SK-MEL-5 (cell line): ENCODE data around the gene GALNT2. TPM values are rescaled to one million over a fixed set of nuclear protein-coding genes. Genes with fewer than 3 reads are reported as not detected.

Experiments
- DNase-seq: peaks from one replicate; pipeline ENCODE4 v3.0.0-alpha.2; 2016; ENCODE audit warnings: low read depth, low spot score
- in situ Hi-C: cut with HindIII; loops from 2 replicates; pipeline ENCODE4 v1.10.0; 2016; ENCODE audit warnings: low sequenced_read_pairs, high pct_unique_total_duplicates, low pct_unique_long_range_greater_than_20kb
- polyA plus RNA-seq, 2 experiments: library from polyadenylated mRNA; depleted of rRNA; stranded (reverse); fragments of >200 nt; gene quantifications; 2 replicates each; pipeline ENCODE4 v1.2.3, GENCODE V29; 2015
- total RNA-seq: library from RNA; depleted of rRNA; stranded (reverse); fragments of >200 nt; shearing (Covaris generic); gene quantifications from 2 replicates; pipeline ENCODE4 v1.2.3, GENCODE V29; 2014; rRNA removed

The GALNT2 gene
- 149 and 169 TPM in 2 replicates for total RNA-seq
- 553 and 669 TPM in 2 replicates for polyA plus RNA-seq (2015; cell fraction: cytosol; rRNA removed)
- polyA plus RNA-seq (2015; cell fraction: nucleus; rRNA removed), result 220 and 255 TPM in 2 replicates

DNA sequence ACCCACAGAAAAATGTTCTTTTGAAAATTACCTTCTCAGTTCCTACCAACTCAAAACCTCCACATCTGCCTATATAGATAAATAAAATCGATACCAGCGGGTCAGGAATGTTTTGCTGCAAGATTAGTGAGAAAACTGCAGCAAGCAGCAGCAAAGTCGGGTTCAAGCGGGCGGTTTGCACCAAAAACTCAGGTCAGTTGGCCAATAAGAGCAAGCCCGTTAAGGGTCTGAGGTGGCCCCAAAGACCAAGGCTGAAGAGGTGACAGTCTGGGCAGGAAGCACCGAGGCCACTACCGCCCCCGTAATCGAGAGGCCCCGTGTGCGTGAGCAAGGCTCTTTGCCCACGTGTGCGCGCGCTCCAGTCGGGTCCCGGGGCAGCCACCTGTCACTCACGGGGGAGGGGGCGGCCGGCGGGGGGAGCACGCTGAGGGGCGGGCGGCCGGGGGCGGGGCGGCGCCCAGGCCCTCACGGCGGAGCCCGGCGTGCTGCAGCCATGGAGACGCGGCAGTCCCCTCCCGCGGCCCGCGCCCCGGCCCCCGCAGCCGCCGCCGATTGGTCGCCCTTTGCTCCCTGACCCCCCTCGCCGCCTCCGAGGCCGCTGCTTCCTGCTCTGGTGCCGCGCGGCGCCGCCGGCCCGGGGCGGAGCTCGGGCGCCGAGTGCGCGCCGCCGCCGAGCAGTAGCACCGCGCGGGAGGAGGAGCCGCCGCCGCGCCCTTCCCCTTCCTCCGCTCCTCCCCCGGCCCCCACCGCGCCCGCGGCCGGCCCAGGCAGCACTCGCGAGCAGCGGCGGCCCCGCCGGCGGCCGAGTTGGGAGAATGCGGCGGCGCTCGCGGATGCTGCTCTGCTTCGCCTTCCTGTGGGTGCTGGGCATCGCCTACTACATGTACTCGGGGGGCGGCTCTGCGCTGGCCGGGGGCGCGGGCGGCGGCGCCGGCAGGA lies at the start of gene GALNT2:
TSS of gene GALNT2 (plus strand) at position 773 of the 939 bp plus-strand sequence. CDS start at position 816, 43 bp downstream.
- in situ Hi-C loops, result no loop called here
- peak; percentile 88 for DNase-seq

DNA sequence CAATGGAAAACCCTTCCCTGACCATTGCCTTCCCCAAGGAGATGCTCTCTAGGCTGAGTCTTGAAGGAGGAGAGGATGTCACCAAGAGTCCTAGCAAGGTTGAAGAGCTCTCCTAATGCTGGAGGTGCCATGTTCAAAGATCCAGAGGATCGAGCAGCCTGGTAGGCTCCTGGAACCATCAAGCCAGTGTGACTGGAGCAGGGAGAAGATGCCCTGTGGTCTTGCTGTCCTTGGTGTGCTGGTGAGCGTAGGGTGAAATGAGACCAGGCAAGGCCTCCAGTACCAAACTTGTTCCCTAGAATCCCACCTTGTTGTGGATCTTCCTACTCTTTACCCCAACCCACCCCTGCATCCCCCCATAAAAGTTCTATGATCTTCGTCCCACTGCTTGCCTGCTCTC lies 46.6 kb upstream of the GALNT2 start:
- no peak for DNase-seq
- in situ Hi-C loops, result no loop called here

DNA sequence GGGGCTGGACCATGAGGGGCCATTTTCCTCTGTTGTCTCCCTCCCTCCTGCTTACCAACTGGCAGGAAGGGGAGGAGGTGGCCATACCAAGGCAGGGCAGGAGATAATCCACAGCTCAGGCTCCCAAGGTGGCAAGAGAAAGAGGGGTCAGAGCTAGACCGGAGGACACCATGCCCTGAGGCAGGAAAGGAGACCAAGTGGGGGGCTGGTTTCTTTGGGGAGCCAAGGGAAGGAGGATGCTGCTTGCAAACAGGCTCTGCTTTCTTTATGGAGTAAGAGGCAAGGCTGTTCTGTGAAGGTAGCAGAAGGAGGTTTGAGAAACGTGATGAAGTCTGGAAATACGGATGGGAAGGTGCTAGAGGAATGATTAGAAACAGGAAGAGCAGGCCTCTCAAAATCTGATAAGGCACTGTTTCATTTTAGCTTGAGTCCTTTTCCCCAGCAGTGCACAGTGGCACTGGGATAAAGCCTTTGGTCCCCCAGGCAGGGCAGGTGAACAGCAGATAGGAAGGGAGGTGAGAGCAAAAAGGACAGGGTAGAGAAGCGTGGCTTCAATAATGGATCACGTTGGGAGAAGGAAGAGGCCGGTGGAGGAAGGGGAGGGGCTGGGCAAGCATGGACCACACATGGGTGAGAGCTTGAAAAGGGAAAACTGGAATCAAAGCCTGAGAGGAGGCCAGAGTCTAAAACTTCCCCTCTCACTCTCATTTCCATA lies 44.2 kb upstream of the GALNT2 start:
- in situ Hi-C loops, result no loop called here

DNA sequence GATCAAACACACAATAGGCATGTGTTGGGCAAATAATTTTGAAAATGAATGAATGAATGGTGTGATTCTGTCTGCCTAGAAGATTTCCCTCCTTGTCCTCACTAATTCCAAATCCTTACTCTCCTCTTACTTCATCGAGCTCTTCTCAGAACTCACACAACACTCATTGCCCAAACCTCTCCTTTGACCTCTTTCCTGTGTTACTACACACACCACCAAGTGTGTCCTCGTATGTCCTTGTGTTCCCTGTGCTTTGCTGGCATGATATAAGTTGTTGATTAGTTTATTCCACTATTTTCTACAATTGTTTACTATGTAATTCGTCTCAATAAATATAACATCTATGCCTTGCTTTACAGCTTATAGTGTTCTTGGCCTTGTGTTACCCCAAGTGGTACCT lies 41.4 kb upstream of the GALNT2 start:
- in situ Hi-C loops, result no loop called here
- DNase-seq, result no peak

More for the DNA sequence above, 44.2 kb upstream of the GALNT2 start:
- DNase-seq, result no peak

DNA sequence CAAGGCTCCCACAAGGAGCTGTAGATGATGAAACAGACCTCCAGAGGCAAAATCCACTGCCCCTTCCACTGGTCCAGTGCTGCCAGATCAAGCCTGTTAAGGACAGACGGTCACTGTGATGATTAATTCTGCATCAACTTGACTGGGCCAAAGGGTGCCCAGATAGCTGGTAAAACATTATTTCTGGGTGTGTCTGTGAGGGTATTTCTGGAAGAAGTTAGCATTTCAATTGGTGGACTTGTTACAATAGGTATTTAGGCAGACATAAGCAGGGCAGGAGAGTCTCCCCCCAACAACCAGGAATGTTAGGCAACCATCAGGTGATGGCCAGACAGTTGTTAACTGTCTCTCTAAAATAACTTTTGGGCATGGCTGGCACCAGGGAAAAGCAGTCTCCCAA lies 40.9 kb upstream of the GALNT2 start:
- in situ Hi-C loops, result no loop called here
- no peak for DNase-seq

DNA sequence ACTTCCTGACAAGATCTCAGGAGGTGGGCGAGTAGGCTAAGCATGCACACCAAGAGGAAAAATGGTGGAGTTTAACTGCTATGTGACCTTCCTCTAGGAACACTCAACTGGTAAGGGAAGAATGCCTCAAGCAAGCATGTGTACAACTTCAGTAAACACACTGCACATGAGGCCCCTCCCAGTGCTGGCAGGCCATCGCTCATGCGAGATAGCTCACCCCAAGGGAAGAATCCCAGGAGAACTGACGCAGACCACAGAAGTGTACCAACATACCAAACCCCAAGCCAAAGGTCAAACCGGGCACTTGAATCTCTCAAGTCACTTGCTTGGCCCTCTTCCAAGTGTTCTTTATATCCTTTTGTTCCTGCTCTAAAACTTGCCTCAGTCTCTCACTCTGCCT lies 40.5 kb upstream of the GALNT2 start:
- DNase-seq, result no peak
- in situ Hi-C loops, result no loop called here

DNA sequence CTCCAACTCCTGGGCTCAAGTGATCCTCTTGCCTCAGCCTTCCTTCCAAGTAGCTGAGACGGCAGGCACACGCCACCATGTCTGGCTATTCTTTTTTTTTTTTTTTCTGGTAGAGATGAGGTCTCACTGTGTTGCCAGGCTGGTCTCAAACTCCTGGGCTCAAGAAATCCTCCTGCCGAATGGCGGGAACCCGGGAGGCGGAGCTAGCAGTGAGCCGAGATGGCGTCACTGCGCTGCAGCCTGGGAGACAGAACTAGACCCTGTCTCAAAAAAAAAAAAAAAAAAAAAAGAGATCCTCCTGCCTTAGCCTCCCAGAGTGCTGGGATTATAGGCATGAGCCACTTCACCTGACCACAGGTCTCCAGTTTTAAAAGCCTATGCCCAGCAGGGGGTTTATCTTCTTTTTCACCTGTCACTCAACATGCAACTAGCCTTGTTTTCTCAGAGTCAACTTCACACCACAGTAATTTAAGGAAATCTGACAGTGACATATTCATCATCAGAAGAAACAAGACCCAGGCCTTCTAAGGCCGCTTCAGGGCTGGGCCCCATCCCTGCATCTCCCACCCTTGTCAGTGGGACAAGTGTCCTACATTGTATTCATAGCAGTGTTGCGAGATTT lies 38.3 kb upstream of the GALNT2 start:
- in situ Hi-C loops, result no loop called here
- no peak for DNase-seq

DNA sequence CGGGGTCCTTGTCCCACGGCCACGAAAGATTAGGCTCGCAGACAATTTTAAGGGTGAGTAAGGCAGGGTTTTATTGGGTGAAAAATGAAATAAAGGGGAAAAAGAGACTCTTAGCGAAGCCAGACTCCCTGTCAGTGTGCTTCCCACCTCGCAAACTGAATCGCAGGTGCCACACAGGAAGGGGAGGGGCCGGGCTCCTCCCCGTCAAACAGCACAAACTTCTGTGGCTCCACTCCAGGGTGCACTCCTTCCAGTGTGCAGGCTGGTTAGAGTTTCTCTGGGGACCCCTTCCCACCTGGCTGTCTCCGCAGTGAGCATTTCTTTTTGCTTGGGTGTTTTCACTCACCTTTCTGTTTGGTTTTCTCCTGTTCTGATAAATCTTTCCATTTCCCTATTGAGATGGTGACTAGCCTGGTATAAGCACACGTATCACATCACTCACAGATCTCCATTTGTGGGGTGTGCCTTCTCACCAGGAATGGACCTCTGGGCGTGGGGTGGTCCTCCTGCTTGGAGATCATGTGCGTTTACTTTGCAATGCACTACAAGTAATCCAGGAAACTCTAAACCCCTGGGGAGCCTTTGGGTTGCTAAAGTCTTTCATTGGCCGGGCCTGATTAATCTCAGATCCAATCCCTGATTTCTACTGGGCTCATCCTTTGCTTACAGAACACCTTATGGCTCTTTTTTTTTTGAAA lies 37.6 kb upstream of the GALNT2 start:
- DNase-seq, result no peak
- in situ Hi-C loops, result no loop called here

DNA sequence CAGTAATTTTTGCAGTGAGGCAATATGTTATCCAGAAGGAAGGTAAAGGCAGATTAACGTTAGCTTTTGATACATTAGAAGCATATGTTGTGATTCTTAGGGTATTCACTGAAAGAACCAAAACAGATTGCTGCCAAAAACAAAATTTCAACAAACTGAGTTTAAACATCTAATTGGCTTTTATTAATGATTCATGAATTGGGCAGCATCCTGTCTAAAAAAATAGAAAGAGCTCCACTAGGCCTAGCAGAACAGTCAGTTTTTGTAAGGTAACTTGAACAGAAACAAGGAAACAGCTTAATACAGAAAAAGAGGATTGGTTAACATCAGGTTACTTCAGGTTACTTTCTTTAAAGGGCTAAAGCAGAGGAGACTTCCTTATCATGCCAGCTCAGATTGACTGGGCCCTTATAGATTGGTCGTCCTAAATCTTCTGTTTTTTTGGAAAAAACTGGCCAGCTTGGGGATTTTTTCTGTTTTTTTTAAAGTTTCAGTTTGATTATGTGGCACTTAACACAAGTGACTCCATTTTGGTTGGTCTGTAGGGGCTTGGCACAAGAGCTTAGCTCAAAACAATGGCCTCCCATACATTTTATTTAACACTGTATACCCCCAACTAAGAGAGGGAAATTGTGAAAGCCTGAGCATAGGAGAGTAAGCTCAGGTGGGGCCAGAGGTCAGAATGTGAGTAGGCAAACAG lies 36.8 kb upstream of the GALNT2 start:
- in situ Hi-C loops, result no loop called here

DNA sequence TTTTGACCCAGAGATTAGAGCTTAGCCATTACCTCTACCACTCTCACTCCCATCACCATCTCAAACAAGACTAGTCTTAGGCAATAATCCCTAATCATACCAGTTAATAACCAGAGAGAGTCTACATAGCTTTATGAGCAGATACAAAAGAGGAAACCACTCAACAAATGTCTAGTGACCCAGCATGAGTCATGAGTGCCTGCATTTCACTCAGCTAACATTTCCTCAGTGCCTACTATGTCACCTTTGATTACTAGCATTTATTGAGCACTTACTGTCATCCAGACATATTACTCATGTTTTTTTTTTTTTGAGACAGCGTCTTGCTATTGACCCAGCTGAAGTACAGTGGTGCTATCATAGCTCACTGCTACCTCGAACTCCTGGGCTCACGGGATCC lies 35.9 kb upstream of the GALNT2 start:
- no peak for DNase-seq
- in situ Hi-C loops, result no loop called here

More for the DNA sequence above, 36.8 kb upstream of the GALNT2 start:
- no peak for DNase-seq

DNA sequence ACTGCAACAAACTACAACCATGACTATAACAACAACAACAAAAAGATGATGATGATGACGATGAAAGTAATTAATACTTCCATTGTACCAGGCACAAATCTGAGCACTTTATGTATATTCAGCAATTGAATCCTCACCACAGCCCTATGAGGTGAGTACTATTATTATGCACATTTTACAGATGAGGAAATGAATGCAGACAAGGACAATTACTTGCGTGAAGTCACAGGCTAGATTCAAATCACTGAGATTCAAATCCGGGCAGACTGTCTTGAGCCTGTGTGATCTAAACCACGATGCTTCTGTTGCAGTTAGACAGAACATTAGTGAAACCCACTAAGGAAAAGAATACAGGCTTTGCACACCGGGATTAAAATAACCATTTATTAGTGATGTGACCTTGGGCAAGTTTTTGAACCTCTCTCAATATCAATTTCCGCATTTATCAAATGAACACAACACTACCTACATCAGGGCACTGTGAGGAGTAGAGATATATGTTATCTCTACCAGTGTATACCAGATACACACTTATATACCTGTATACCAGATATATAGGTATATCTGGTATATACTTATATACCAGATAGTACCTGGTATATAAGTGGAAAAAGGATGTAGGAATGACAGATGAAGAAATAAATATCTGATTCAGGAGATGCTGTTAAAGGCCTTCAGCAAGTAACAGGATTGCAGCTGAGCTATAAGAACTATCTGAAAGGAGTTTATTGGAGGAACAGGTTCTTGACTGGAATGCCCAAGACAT lies 34.3 kb upstream of the GALNT2 start:
- in situ Hi-C loops, result no loop called here
- no peak for DNase-seq

DNA sequence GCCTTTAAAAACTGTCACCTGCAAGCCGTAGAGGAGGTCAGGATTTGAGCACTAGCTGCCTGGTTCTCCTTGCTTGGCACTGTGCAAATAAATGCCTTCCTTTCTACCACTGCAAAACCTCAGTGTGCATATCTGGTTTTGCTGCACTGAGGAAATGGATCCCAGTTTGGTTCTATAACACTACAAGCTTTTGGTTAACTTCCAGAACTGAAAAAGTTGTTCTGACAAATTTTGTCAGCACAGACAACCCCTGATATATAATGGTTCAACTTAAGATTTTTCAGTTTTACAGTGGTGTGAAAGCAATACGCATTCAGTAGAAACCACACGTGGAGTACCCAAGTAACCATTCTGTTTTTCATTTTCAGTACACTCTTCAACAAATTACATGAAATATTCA lies 29.8 kb upstream of the GALNT2 start:
- in situ Hi-C loops, result no loop called here
- no peak for DNase-seq

DNA sequence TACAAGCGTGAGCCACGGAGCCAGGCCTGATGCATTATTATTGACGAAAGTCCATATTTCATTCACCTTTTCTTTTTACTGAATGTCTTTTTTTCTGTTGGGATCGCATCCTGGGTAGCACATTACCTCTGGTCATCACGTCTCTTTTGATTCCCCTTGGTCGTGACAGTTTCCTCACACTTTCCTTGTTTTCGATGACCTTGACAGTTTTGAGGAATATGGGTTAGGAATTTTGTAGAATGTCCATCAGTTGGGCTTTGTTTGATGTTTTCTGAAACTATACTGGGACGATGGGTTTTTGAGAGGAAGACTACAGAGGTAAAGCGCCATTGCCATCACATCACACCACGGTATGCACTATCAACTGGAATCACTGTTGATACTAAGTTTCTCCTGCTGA lies 26.6 kb upstream of the GALNT2 start:
- in situ Hi-C loops, result no loop called here
- no peak for DNase-seq

DNA sequence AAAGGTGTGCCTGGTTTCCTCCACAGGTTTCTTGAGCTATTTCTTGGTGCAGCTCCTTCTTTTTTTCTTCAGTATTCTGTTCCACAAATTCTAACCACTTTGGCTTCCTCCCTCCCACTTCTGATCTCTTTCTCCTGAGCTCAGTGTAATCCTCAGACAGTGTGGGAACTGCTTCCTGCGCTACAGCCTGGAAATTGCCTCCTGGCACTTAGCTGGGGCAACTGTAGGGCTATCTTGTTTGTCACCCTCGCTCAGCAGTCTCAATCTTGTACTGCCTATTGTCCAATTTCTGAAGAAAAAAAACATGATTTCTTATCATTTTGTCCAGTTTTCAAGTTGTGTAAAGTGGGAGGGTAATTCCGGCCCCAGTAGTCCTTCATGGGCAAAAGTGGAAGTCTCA lies 24.0 kb upstream of the GALNT2 start:
- DNase-seq, result no peak
- in situ Hi-C loops, result no loop called here

DNA sequence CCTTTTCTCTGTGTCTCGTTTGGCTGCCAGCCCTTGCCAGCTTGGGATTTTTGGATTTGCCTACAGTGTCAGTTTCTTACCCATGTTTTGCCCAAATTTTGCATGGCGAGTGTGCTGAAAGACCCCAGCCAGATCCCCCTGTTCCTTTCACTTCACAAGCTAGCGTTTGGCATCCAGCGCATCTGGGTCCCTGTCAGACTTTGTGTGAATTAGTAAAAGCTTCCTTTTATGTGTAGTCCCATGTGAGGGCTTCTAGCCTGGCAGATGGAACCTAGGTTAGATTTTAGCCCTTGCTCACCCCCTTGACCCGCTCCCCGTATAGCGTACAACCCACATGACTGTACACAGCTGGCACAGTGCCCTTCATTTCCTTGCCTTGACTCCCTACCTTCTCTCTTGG lies 22.3 kb upstream of the GALNT2 start:
- no peak for DNase-seq
- in situ Hi-C loops, result no loop called here

DNA sequence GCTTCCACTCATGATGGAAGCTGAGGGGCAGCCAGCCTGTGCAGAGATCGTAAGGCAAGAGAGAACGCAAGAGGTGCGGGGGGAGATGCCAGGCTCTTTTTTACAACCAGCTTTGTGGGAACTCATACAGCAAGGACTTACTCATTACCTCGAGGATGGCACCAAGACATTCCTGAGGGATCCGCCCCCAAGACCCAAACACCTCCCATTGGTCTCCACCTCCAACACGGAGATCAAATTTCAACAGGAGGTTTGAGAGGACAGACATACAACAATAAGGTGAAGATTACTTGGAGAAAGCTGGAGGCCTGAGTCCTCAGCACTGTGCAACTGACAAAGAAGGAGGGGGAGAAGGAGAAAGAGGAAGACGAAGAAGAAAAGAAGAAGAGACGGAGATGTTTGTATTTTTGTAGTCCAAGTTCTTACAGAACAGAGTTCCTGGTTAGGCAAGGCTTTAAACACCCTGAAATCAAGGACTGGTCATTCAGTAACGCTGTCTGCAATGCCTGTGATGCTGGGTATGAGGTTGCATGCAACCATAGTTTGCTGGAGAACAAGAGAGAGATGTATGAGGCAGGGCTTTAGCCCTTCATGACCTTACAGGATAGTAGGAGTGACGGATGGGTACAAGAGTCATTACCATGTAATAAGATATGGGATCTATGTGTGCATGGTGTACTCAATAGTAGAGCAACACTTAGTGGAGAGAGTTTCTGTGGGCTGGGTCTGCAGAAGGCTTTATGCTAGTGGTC lies 19.7 kb upstream of the GALNT2 start:
- in situ Hi-C loops, result no loop called here
- no peak for DNase-seq
